ENCODE measurements around the gene C1orf141. TPM values are rescaled to one million over a fixed set of nuclear protein-coding genes. Genes with fewer than 3 reads are reported as not detected.

The C1orf141 gene
- total RNA-seq, 6 experiments from 2014 or later, result not detected

DNA sequence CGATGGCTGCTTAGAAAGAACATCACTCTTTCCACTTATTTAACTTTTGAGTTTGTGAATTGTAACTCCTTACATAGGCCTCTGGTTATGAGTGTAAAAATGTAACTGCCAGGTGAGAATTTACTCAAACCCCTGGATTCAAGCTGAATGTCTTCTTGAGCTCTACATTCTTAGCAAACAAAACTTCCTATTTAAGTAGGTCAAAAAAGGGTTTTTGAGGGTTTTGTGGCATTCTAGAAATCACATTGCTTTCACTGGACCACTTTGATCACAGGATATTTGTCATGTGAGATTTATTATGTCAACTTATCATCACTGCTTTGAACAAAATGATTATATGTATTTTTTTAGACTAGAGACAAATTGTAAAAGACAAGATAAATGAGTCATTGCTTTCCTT is 37.2 kb upstream of the C1orf141 start:
- DNase-seq (no peak), ATAC-seq (no peak)
- 22% methylated on average over 1 of the region's 1 CpG for WGBS (ENCODE audit: insufficient coverage, low coverage, low lambda C conversion rate, missing lambda C conversion rate)
- no peaks in the 10 kb centered on the region for H3K9me3 ChIP-seq
- H3K27ac ChIP-seq, result no peak overlapping the region
- H3K27me3 ChIP-seq, result no peaks in the 10 kb centered on the region
- TF ChIP-seq CTCF (IDR thresholded peaks at IDR 0.05) (no peak), POLR2A (IDR thresholded peaks at IDR 0.05) (no peak)
- no peak overlapping the region for H3K4me3 ChIP-seq
- H3K36me3 ChIP-seq, result no peaks in the 10 kb centered on the region
- peaks cover 0 to 19% (median 4%) of the 10 kb centered on the region in 4 donors for H3K4me1 ChIP-seq
- intact Hi-C loops (cut with DNase I), result no loop called here

DNA sequence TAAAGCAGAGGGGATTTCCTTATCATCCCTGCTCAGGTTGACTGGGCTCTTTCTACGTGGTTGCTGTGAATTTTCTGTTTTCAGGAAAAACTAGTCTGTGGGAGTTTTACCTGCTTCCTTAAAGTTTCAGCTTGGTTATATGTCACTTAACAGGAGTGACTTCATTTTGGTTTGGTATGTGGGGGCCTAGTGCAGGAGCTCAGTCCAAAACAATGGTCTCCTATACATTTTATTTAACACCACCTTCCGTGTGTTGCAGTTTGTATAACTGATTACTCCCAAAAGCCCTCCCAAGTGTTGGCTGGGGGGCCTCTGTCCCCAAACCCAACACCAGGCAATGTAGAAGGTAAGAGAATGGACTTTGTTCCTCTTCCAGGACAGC is 36.8 kb upstream of the C1orf141 start:
- no peak for DNase-seq
- peaks cover 0 to 19% (median 4%) of the 10 kb centered on the region in 4 donors for H3K4me1 ChIP-seq
- H3K36me3 ChIP-seq, result no peaks in the 10 kb centered on the region
- ATAC-seq, result no peak
- intact Hi-C loops (cut with DNase I), result no loop called here
- TF ChIP-seq CTCF (IDR thresholded peaks at IDR 0.05) (no peak), POLR2A (IDR thresholded peaks at IDR 0.05) (no peak)
- H3K4me3 ChIP-seq, result no peak overlapping the region
- H3K27me3 ChIP-seq, result no peaks in the 10 kb centered on the region
- 69% methylated on average over 2 of the region's 2 CpGs for WGBS (ENCODE audit: insufficient coverage, low coverage, low lambda C conversion rate, missing lambda C conversion rate)
- no peak overlapping the region for H3K27ac ChIP-seq
- H3K9me3 ChIP-seq, result no peaks in the 10 kb centered on the region

- WGBS (ENCODE audit: insufficient coverage, low coverage, low lambda C conversion rate, missing lambda C conversion rate), result 60% methylated on average over 2 of the region's 2 CpGs
- TF ChIP-seq CTCF (IDR thresholded peaks at IDR 0.05), result no peak
- no peak for TF ChIP-seq POLR2A (IDR thresholded peaks at IDR 0.05)
- ATAC-seq, result no peak
These were observed 36.2 kb upstream of the C1orf141 start for GRCh38 chr1:67170751-67171573.

GRCh38 chr1:67169932-67170331 is 35.2 kb upstream of the C1orf141 start:
- H3K27ac ChIP-seq, result peak overlapping the region in 2 of 3 donors; percentile 68 to 88
- DNase-seq (no peak), ATAC-seq (peak; percentile 82 to 89 (median 86))
- intact Hi-C loops (cut with DNase I), result no loop called here
- no peak for TF ChIP-seq CTCF (IDR thresholded peaks at IDR 0.05)
- TF ChIP-seq POLR2A (IDR thresholded peaks at IDR 0.05), result no peak
- H3K4me1 ChIP-seq, result peaks cover 0 to 19% (median 4%) of the 10 kb centered on the region in 4 donors
- no peak overlapping the region for H3K4me3 ChIP-seq
- no peaks in the 10 kb centered on the region for H3K9me3 ChIP-seq
- H3K36me3 ChIP-seq, result no peaks in the 10 kb centered on the region
- H3K27me3 ChIP-seq, result no peaks in the 10 kb centered on the region
- WGBS (ENCODE audit: insufficient coverage, low coverage, low lambda C conversion rate, missing lambda C conversion rate), result 31% methylated on average over 3 of the region's 3 CpGs

More at GRCh38 chr1:67170751-67171573, 36.2 kb upstream of the C1orf141 start:
- Histone ChIP-seq H3K9me3 (no peaks in the 10 kb centered on the region), H3K4me1 (peaks cover 0 to 19% (median 4%) of the 10 kb centered on the region in 4 donors), H3K27me3 (no peaks in the 10 kb centered on the region), H3K36me3 (no peaks in the 10 kb centered on the region), H3K4me3 (no peak overlapping the region), H3K27ac (no peak overlapping the region)
- no peak for DNase-seq
- intact Hi-C loops (cut with DNase I), result no loop called here

Measured in right lobe of liver (tissue), 6 donors.